T-cell (primary cell): ENCODE results near the gene FHOD3. TPM values are rescaled to one million over a fixed set of nuclear protein-coding genes. Genes with fewer than 3 reads are reported as not detected.

Source experiments
- ATAC-seq, 4 experiments: fragments of 200-7000 bp in 3 of 4; fragments of 150-1000 bp in 1 of 4; cut with Tn5 transposase; replicated peaks in 1 of 4; 1 replicate in 3 of 4; 2 replicates in 1 of 4; pipeline ENCODE4 v1.10.0; 2021; ENCODE audit warnings: moderate library complexity in 3 of 4, mild to moderate bottlenecking in 2 of 4, moderate number of reproducible peaks in 1 of 4
- CTCF ChIA-PET, 2 donors: fragments of 300-600 bp; sonication (Branson Sonifier 250); formaldehyde crosslinking; loops; one replicate each; lab custom pipeline; 2022; ENCODE audit warnings: antibody characterized with exemption in 2 of 2; lab: Charles Lee
- POLR2A ChIA-PET, 2 donors: fragments of 300-600 bp; sonication (Branson Sonifier 250); formaldehyde crosslinking; loops; one replicate each; lab custom pipeline; 2022; ENCODE audit warnings: antibody characterized with exemption in 2 of 2; lab: Charles Lee
- DNase-seq, 35 experiments: peaks; one replicate each; pipeline versions ENCODE4 v3.0.0 to v3.0.0-alpha.2; 2013 to 2023
- H3K27ac ChIP-seq: one replicate; pipeline ENCODE4 v1.5.1; 2013; ENCODE audit warnings: low read length
- H3K27me3 ChIP-seq, 2 experiments: replicated peaks in 1 of 2; 1 replicate in 1 of 2; 2 replicates in 1 of 2; pipeline versions ENCODE4 v1.6.1 to v1.7.0; 2013; ENCODE audit warnings: low read length in 1 of 2, mixed read lengths in 1 of 2; ENCODE audit not compliant: control insufficient read depth in 2 of 2, insufficient read depth in 2 of 2; ENCODE audit errors: extremely low read depth in 1 of 2
- H3K36me3 ChIP-seq, 2 donors: 1 replicate in 1 of 2; 2 replicates in 1 of 2; pipeline versions ENCODE4 v1.6.1 to v1.7.0; 2013; ENCODE audit warnings: low read length in 1 of 2; ENCODE audit not compliant: control insufficient read depth in 2 of 2, insufficient read depth in 1 of 2; ENCODE audit errors: extremely low read depth in 1 of 2
- H3K4me1 ChIP-seq, 2 experiments: 1 replicate in 1 of 2; 2 replicates in 1 of 2; pipeline versions ENCODE4 v1.6.1 to v1.7.0; 2013; ENCODE audit warnings: low read length in 2 of 2, mixed read lengths in 1 of 2; ENCODE audit not compliant: insufficient read depth in 2 of 2, control insufficient read depth in 1 of 2; ENCODE audit errors: extremely low read depth in 1 of 2
- H3K4me3 ChIP-seq, 2 donors: 1 replicate in 1 of 2; 2 replicates in 1 of 2; pipeline versions ENCODE4 v1.5.1 to v1.7.0; 2013; ENCODE audit warnings: mild to moderate bottlenecking in 2 of 2, low read length in 1 of 2, moderate library complexity in 1 of 2; ENCODE audit not compliant: control insufficient read depth in 1 of 2; ENCODE audit errors: extremely low read depth in 1 of 2
- H3K9me3 ChIP-seq: 2 replicates; pipeline ENCODE4 v1.7.0; 2013
- H3K27ac Mint-ChIP-seq, 2 donors: one replicate each; pipeline ENCODE4 v1.8.0; 2020 to 2021; ENCODE audit warnings: mild to moderate bottlenecking in 2 of 2, mixed read lengths in 2 of 2
- H3K27me3 Mint-ChIP-seq, 2 donors: one replicate each; pipeline ENCODE4 v1.8.0; 2021 to 2022; ENCODE audit warnings: mixed read lengths in 2 of 2
- H3K36me3 Mint-ChIP-seq: one replicate; pipeline ENCODE4 v1.8.0; 2021; ENCODE audit warnings: mixed read lengths
- H3K4me1 Mint-ChIP-seq, 3 donors: one replicate each; pipeline ENCODE4 v1.8.0; 2020 to 2022; ENCODE audit warnings: mixed read lengths in 3 of 3, mild to moderate bottlenecking in 1 of 3
- H3K4me3 Mint-ChIP-seq, 3 donors: one replicate each; pipeline ENCODE4 v1.8.0; 2020 to 2022; ENCODE audit warnings: mild to moderate bottlenecking in 3 of 3, mixed read lengths in 3 of 3, moderate library complexity in 3 of 3
- H3K9me3 Mint-ChIP-seq, 3 donors: one replicate each; pipeline ENCODE4 v1.8.0; 2020 to 2022; ENCODE audit warnings: mixed read lengths in 3 of 3
- WGBS: methylation state at CpG from one replicate; pipeline ENCODE4 v1.1.5; 2013; ENCODE audit warnings: missing lambda C conversion rate; ENCODE audit not compliant: insufficient coverage; 5-methylcytosine and 5-hydroxymethylcytosine counted together
- total RNA-seq, 35 experiments: library from RNA in 6 of 35; stranded (reverse) in 6 of 35; fragments of 120-200 nt in 1 of 35; gene quantifications; one replicate each; pipeline versions ENCODE4 v1.2.1 to v1.2.4 and lab custom pipeline; 2013 to 2026

The FHOD3 gene
- total RNA-seq, 5 donors from 2014 or later (not counting 1 experiment from before 2014, with no cell fraction given), result 0.06 TPM; not detected in 4

DNA sequence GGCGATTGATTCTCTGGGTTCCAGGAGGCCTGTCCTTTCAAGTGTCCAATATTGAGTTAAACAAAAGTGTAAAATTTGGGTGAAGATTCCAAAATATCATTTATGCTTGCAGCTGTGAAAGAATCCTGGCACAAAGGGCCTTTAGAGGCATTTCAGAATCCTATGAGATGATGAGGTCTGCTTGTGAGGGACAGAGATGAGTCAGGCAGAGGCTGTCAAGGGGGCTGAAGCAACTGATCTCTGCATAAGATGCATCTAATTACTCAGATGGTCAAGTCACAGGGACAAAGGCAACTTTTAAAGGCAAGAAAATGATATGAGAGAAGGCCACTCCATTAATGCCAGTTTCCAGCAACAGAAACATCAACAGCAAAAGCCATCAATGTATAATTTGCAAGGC, 78.8 kb downstream of the FHOD3 start:
- Histone ChIP-seq H3K9me3 (no peaks in the 10 kb centered on the region), H3K27ac (no peak overlapping the region), H3K4me3 (no peak overlapping the region), H3K36me3 (no peaks in the 10 kb centered on the region), H3K27me3 (peaks cover 0 to 10% of the 10 kb centered on the region in 2 experiments), H3K4me1 (no peaks in the 10 kb centered on the region)
- peaks cover 30 to 37% of the 10 kb centered on the region in 2 donors for H3K27me3 Mint-ChIP-seq
- ChIA-PET POLR2A (no interaction called here), CTCF (no interaction called here)
- DNase-seq (no peak), ATAC-seq (no peak)
- H3K9me3 Mint-ChIP-seq, result peaks cover 0 to 2% (median 0%) of the 10 kb centered on the region in 3 donors
- WGBS, result 88% methylated on average over 1 of the region's 1 CpG
- no peak overlapping the region for H3K4me3 Mint-ChIP-seq
- H3K27ac Mint-ChIP-seq, result no peak overlapping the region
- no peaks in the 10 kb centered on the region for H3K4me1 Mint-ChIP-seq
- no peaks in the 10 kb centered on the region for H3K36me3 Mint-ChIP-seq

DNA sequence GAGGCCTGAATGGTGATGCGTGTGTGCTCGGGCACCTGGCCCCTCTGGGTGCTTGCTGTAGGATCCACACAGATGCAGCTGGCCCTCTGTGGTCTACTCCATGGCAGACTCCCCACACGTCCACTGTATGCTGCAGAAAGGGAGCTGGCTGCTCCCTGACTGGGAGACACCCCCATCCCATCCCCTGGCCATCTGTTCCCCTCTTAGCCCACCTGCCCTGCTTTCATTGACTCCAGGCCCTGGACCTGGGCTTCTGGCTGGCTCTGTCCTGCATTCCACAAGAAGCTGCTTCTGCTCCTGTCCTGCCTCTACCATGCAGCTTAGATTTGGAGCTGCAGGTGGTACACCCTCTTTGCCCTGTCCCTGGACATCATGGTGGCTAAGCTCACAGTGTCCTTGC, 80.1 kb downstream of the FHOD3 start:
- no peaks in the 10 kb centered on the region for H3K9me3 Mint-ChIP-seq
- DNase-seq (no peak), ATAC-seq (no peak)
- H3K4me3 Mint-ChIP-seq, result no peak overlapping the region
- no peaks in the 10 kb centered on the region for H3K36me3 ChIP-seq
- H3K4me3 ChIP-seq, result no peak overlapping the region
- H3K27me3 Mint-ChIP-seq, result peaks cover 24 to 33% of the 10 kb centered on the region in 2 donors
- POLR2A ChIA-PET, result no interaction called here
- 87% methylated on average over 3 of the region's 3 CpGs for WGBS
- no peaks in the 10 kb centered on the region for H3K4me1 Mint-ChIP-seq
- H3K27ac ChIP-seq, result no peak overlapping the region
- H3K4me1 ChIP-seq, result no peaks in the 10 kb centered on the region
- CTCF ChIA-PET, result no interaction called here
- no peak overlapping the region for H3K27ac Mint-ChIP-seq
- H3K36me3 Mint-ChIP-seq, result no peaks in the 10 kb centered on the region
- H3K27me3 ChIP-seq, result peaks cover 0 to 6% of the 10 kb centered on the region in 2 experiments
- H3K9me3 ChIP-seq, result no peaks in the 10 kb centered on the region

DNA sequence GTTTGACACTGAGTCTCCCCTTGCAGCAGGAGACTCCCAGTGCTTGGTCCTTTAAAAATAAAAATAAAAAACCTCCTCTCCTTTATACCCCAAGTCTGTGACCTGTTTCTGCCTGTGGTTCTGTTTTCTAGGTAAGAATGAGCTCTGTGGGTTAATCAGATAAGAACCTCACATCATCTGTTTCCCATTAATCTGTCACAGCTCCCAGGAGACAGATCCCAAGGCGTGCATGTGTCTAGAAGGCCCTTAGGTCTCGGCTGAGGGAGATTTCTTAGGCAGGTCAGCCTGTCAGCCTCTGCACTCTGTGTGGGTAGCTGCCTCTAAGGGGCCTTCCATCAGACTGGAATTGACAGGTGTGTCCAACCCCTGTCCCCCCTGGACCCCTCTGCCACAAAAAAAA, 80.7 kb downstream of the FHOD3 start:
- no peaks in the 10 kb centered on the region for H3K36me3 ChIP-seq
- H3K27me3 ChIP-seq, result peaks cover 0 to 2% of the 10 kb centered on the region in 2 experiments
- Mint-ChIP-seq H3K4me3 (no peak overlapping the region), H3K36me3 (no peaks in the 10 kb centered on the region), H3K4me1 (no peaks in the 10 kb centered on the region), H3K27ac (no peak overlapping the region), H3K9me3 (no peaks in the 10 kb centered on the region), H3K27me3 (peaks cover 18 to 32% of the 10 kb centered on the region in 2 donors)
- no peaks in the 10 kb centered on the region for H3K4me1 ChIP-seq
- H3K9me3 ChIP-seq, result no peaks in the 10 kb centered on the region
- ChIA-PET POLR2A (interaction anchor here in 1 of 2 donors (0.6 kb wide), 1 partner anchor 38 kb away, joined by 3 read pairs; no protein-coding TSS in a partner anchor), CTCF (interaction anchor here in 1 of 2 donors (0.7 kb wide), 1 partner anchor 353 kb away, joined by 9 read pairs; no protein-coding TSS in a partner anchor)
- H3K27ac ChIP-seq, result no peak overlapping the region
- no peak for ATAC-seq
- no peak for DNase-seq
- WGBS, result no CpG with 5 or more reads among the region's 2 CpGs
- H3K4me3 ChIP-seq, result no peak overlapping the region

DNA sequence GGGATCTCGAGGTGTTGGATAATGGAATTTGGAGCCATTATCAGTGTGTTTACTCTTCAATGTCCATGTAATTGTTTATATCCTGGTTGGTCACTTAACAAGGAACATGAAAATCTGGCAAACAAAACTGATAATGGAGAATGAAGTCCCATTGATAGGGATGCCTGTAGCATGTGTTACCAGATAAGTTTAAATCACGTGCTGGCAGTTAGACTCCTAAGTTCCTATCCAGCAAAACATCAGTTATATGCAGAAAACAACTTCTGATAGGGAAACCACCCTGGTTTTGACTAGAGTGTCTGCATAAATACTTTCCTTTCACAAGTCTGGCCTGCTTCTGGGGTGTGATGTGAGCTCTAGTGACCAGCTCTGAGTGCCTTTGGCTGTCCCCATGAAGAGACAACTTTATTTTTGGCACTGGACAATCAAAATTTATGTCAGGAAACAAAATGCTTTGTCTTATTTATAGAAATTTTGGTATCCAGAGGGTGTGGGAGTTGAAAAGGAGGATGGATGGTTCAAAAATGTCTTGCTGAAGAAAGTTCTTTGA, 82.0 kb downstream of the FHOD3 start:
- Histone ChIP-seq H3K27me3 (no peaks in the 10 kb centered on the region), H3K4me3 (no peak overlapping the region), H3K27ac (no peak overlapping the region), H3K36me3 (no peaks in the 10 kb centered on the region), H3K9me3 (no peaks in the 10 kb centered on the region), H3K4me1 (no peaks in the 10 kb centered on the region)
- Mint-ChIP-seq H3K4me1 (no peaks in the 10 kb centered on the region), H3K27ac (no peak overlapping the region), H3K27me3 (peaks cover 11 to 20% of the 10 kb centered on the region in 2 donors), H3K4me3 (no peak overlapping the region), H3K36me3 (no peaks in the 10 kb centered on the region), H3K9me3 (no peaks in the 10 kb centered on the region)
- ATAC-seq, result no peak
- ChIA-PET CTCF (no interaction called here), POLR2A (no interaction called here)
- WGBS, result no CpG with 5 or more reads among the region's 2 CpGs
- no peak for DNase-seq

DNA sequence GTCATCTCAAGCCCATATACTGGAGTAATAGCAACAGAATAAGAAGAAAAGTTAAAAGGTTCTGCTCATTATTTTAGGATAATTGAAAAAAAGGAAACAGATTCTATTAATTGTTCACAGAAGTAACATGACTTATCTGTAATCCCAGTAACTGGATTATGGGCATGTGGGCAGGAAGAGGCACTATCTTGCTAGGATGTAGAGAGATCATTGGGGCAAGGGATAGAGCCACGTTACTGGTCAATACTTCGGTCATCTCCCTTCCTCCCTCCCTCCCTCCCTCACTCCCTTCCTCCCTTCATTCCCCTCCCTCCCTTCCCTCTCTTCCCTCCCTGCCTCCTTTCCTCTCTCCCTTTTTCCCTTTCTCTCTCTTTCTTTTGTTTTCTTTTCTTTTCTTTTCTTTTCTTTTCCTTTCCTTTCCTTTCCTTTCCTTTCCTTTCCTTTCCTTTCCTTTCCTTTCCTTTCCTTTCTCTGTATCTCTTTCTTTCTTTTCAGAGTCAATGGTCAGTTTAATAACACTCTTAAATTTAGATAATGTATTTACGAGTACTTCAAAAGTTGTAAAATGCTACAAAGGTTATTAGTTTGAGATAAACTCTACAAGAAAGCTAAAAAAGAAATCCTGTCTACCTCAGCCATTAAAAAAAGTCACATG, 82.8 kb downstream of the FHOD3 start:
- H3K36me3 Mint-ChIP-seq, result no peaks in the 10 kb centered on the region
- no peak for ATAC-seq
- Histone ChIP-seq H3K4me1 (no peaks in the 10 kb centered on the region), H3K9me3 (no peaks in the 10 kb centered on the region), H3K4me3 (no peak overlapping the region), H3K27ac (no peak overlapping the region), H3K36me3 (no peaks in the 10 kb centered on the region), H3K27me3 (no peaks in the 10 kb centered on the region)
- no peak overlapping the region for H3K27ac Mint-ChIP-seq
- POLR2A ChIA-PET, result no interaction called here
- no peak overlapping the region for H3K4me3 Mint-ChIP-seq
- no CpG with 5 or more reads among the region's 3 CpGs for WGBS
- H3K4me1 Mint-ChIP-seq, result no peaks in the 10 kb centered on the region
- DNase-seq, result no peak
- CTCF ChIA-PET, result no interaction called here
- no peaks in the 10 kb centered on the region for H3K9me3 Mint-ChIP-seq
- peaks cover 8 to 13% of the 10 kb centered on the region in 2 donors for H3K27me3 Mint-ChIP-seq

DNA sequence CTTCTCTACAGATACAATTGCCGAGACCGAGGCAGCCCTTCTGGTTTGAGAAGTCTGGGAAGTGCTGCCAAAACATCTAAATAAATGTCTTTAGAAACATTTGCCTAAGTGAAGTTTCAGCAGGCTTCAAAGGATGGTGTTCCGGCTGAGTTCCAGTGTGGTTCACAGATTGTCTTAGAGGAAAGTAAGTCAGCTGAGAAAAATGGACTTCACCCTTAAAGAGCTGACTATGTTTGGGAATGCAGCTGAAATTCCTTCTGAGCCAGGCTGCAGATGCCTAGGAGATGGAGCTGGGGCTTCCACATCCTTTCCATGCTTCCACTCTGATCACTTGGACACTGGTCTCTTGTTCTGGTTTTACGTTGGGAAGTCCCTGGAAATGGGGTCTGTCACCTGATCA, 83.6 kb downstream of the FHOD3 start:
- H3K9me3 Mint-ChIP-seq, result no peaks in the 10 kb centered on the region
- Histone ChIP-seq H3K4me1 (no peaks in the 10 kb centered on the region), H3K36me3 (no peaks in the 10 kb centered on the region), H3K27ac (no peak overlapping the region), H3K27me3 (no peaks in the 10 kb centered on the region), H3K9me3 (no peaks in the 10 kb centered on the region), H3K4me3 (no peak overlapping the region)
- 100% methylated on average over 1 of the region's 4 CpGs for WGBS
- H3K4me3 Mint-ChIP-seq, result no peak overlapping the region
- CTCF ChIA-PET, result no interaction called here
- no peaks in the 10 kb centered on the region for H3K4me1 Mint-ChIP-seq
- DNase-seq, result no peak
- POLR2A ChIA-PET, result no interaction called here
- no peaks in the 10 kb centered on the region for H3K36me3 Mint-ChIP-seq
- no peak for ATAC-seq
- H3K27me3 Mint-ChIP-seq, result peaks cover 3 to 13% of the 10 kb centered on the region in 2 donors
- no peak overlapping the region for H3K27ac Mint-ChIP-seq
